SH-SY5Y (cell line): ENCODE results near the gene BRI3.

Experiments used
- GATA2 ChIP-seq: IDR thresholded peaks from 2 replicates; pipeline ENCODE4 v1.6.1; 2011; ENCODE audit warnings: mild to moderate bottlenecking, low read depth, low read length
- GATA3 ChIP-seq: IDR thresholded peaks from 2 replicates; pipeline ENCODE4 v1.6.1; 2011; ENCODE audit warnings: low read depth, mild to moderate bottlenecking, low read length, moderate library complexity

DNA sequence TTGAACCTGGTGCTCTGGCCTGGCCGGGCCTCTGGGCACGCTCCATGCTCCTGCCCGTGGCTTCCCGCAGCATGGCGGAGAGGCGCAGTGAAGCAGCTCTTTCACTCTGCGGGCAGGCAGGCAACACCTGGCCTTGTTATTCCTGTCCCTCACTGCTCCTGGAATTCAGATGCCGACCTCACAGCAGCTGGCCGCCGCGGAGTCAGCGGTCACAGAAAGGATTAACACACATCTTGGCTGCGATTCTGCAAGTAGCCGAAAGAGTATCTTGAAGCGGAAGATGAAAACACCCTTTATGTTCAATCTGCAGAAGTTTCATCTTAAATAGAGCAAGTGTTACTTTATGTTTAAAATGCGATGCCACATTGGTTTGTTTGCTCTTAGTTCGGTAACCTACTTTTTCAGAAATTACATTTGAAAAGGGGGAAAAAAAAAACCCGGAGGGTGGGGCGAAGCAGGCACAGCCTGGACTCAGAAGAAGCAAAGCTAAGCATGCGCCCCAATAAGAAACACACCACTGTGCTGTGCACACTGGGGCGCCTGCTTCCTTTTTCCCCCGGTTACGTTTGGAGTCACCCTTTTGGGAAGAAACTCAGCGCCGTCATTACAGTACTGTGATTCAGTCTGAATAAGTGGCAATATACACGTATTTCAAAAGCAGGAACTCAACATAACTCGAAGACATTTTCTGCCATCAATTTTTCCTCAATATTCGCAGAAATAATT, 42.3 kb downstream of the BRI3 start:
- TF ChIP-seq GATA3 (no peak), GATA2 (no peak)
